HG03135 (cell line): Measurements from ENCODE around the gene CCSER1.

ENCODE experiments used
- ATAC-seq: cut with Tn5 transposase; IDR thresholded peaks from one replicate; pipeline ENCODE4 v1.9.1; 2021; ENCODE audit warnings: mild to moderate bottlenecking, moderate library complexity; ENCODE audit not compliant: unreplicated experiment

CCSER1 gene

GRCh38 chr4:90189178-90189577 is 62.0 kb downstream of the CCSER1 start:
- ATAC-seq, result no peak

- no peak for ATAC-seq
These were observed 62.8 kb downstream of the CCSER1 start for GRCh38 chr4:90189946-90190345.

- no peak for ATAC-seq
These were observed 63.3 kb downstream of the CCSER1 start for GRCh38 chr4:90190525-90190924.

- ATAC-seq, result no peak
These were observed 71.1 kb downstream of the CCSER1 start for GRCh38 chr4:90198086-90198847.

- no peak for ATAC-seq
These were observed 80.8 kb downstream of the CCSER1 start for GRCh38 chr4:90207887-90208454.

GRCh38 chr4:90209922-90210321 is 82.7 kb downstream of the CCSER1 start:
- no peak for ATAC-seq

GRCh38 chr4:90211174-90211573 is 84.0 kb downstream of the CCSER1 start:
- no peak for ATAC-seq

GRCh38 chr4:90215286-90215685 is 88.1 kb downstream of the CCSER1 start:
- ATAC-seq, result no peak

GRCh38 chr4:90219822-90220221 is 92.6 kb downstream of the CCSER1 start:
- ATAC-seq, result no peak

GRCh38 chr4:90220459-90220858 is 93.3 kb downstream of the CCSER1 start:
- ATAC-seq, result no peak

GRCh38 chr4:90226734-90227133 is 99.5 kb downstream of the CCSER1 start:
- no peak for ATAC-seq

- ATAC-seq, result no peak
These were observed 100.0 kb downstream of the CCSER1 start for GRCh38 chr4:90227177-90227576.

GRCh38 chr4:90234916-90235547 is 107.8 kb downstream of the CCSER1 start:
- no peak for ATAC-seq

GRCh38 chr4:90237751-90238530 is 110.7 kb downstream of the CCSER1 start:
- no peak for ATAC-seq

GRCh38 chr4:90240333-90240732 is 113.1 kb downstream of the CCSER1 start:
- ATAC-seq, result no peak

GRCh38 chr4:90241008-90241407 is 113.8 kb downstream of the CCSER1 start:
- ATAC-seq, result no peak

- ATAC-seq, result no peak
These were observed 118.6 kb downstream of the CCSER1 start for GRCh38 chr4:90245837-90246236.

- ATAC-seq, result no peak
These were observed 119.6 kb downstream of the CCSER1 start for GRCh38 chr4:90246816-90247215.

- no peak for ATAC-seq
These were observed 127.2 kb downstream of the CCSER1 start for GRCh38 chr4:90254357-90254756.

GRCh38 chr4:90274175-90274574 is 147.0 kb downstream of the CCSER1 start:
- no peak for ATAC-seq

- ATAC-seq, result no peak
These were observed 153.8 kb downstream of the CCSER1 start for GRCh38 chr4:90280954-90281353.
